ENCODE measurements around the gene STXBP5. TPM values are rescaled to one million over a fixed set of nuclear protein-coding genes. Genes with fewer than 3 reads are reported as not detected.

The STXBP5 gene
- total RNA-seq, 1 donor from 2014 or later = 10.7 TPM

GRCh38 chr6:147192278-147192911 is 11.8 kb upstream of the STXBP5 start:
- peaks cover 7% of the 10 kb centered on the region for H3K4me1 Mint-ChIP-seq
- no peak for TF ChIP-seq CTCF (conservative IDR thresholded peaks at IDR 0.05)

GRCh38 chr6:147194652-147195411 is 9.4 kb upstream of the STXBP5 start:
- no peak overlapping the region for H3K4me3 Mint-ChIP-seq

More at GRCh38 chr6:147192278-147192911, 11.8 kb upstream of the STXBP5 start:
- Mint-ChIP-seq H3K9me3 (no peaks in the 10 kb centered on the region), H3K27ac (ENCODE audit: unreplicated experiment) (no peak overlapping the region), H3K36me3 (ENCODE audit: low read depth) (no peaks in the 10 kb centered on the region), H3K27me3 (ENCODE audit: low read depth) (no peaks in the 10 kb centered on the region), H3K4me3 (no peak overlapping the region)
- no peak for DNase-seq (ENCODE audit: low read depth, low spot score)

GRCh38 chr6:147195510-147195909 is 8.7 kb upstream of the STXBP5 start:
- TF ChIP-seq CTCF (conservative IDR thresholded peaks at IDR 0.05) = no peak
- DNase-seq (ENCODE audit: low read depth, low spot score) = no peak
- no peak overlapping the region for H3K27ac Mint-ChIP-seq (ENCODE audit: unreplicated experiment)
- no peaks in the 10 kb centered on the region for H3K9me3 Mint-ChIP-seq
- H3K36me3 Mint-ChIP-seq (ENCODE audit: low read depth) = no peaks in the 10 kb centered on the region
- no peaks in the 10 kb centered on the region for H3K27me3 Mint-ChIP-seq (ENCODE audit: low read depth)
- peaks cover 7% of the 10 kb centered on the region for H3K4me1 Mint-ChIP-seq
- H3K4me3 Mint-ChIP-seq = no peak overlapping the region

More at GRCh38 chr6:147194652-147195411, 9.4 kb upstream of the STXBP5 start:
- Mint-ChIP-seq H3K27me3 (ENCODE audit: low read depth) (no peaks in the 10 kb centered on the region), H3K27ac (ENCODE audit: unreplicated experiment) (no peak overlapping the region), H3K4me1 (peaks cover 7% of the 10 kb centered on the region), H3K36me3 (ENCODE audit: low read depth) (no peaks in the 10 kb centered on the region), H3K9me3 (no peaks in the 10 kb centered on the region)
- DNase-seq (ENCODE audit: low read depth, low spot score) = no peak
- TF ChIP-seq CTCF (conservative IDR thresholded peaks at IDR 0.05) = no peak

GRCh38 chr6:147195987-147196386 is 8.2 kb upstream of the STXBP5 start:
- H3K27ac Mint-ChIP-seq (ENCODE audit: unreplicated experiment) = no peak overlapping the region
- no peak for TF ChIP-seq CTCF (conservative IDR thresholded peaks at IDR 0.05)
- H3K4me3 Mint-ChIP-seq = no peak overlapping the region
- no peaks in the 10 kb centered on the region for H3K9me3 Mint-ChIP-seq
- DNase-seq (ENCODE audit: low read depth, low spot score) = no peak
- H3K4me1 Mint-ChIP-seq = peaks cover 7% of the 10 kb centered on the region
- no peaks in the 10 kb centered on the region for H3K27me3 Mint-ChIP-seq (ENCODE audit: low read depth)
- no peaks in the 10 kb centered on the region for H3K36me3 Mint-ChIP-seq (ENCODE audit: low read depth)

- Mint-ChIP-seq H3K27me3 (ENCODE audit: low read depth) (no peaks in the 10 kb centered on the region), H3K27ac (ENCODE audit: unreplicated experiment) (no peak overlapping the region), H3K4me3 (no peak overlapping the region), H3K4me1 (peaks cover 22% of the 10 kb centered on the region), H3K36me3 (ENCODE audit: low read depth) (no peaks in the 10 kb centered on the region), H3K9me3 (no peaks in the 10 kb centered on the region)
- DNase-seq (ENCODE audit: low read depth, low spot score) = no peak
- TF ChIP-seq CTCF (conservative IDR thresholded peaks at IDR 0.05) = no peak
Measured at GRCh38 chr6:147200711-147201110, 3.5 kb upstream of the STXBP5 start.
